Spinal cord (tissue), 10 donors: ENCODE measurements around the gene VPS37D. TPM values are rescaled to one million over a fixed set of nuclear protein-coding genes. Genes with fewer than 3 reads are reported as not detected.

ENCODE experiments used
- DNase-seq, 6 donors: peaks; one replicate each; pipeline versions ENCODE4 v3.0.0 to v3.0.0-alpha.2; 2013 to 2015; ENCODE audit warnings: low spot score in 6 of 6, low read depth in 4 of 6
- H3K27ac ChIP-seq: one replicate; pipeline ENCODE4 v1.5.1; 2013; ENCODE audit warnings: low read depth, low read length, control low read depth
- H3K27me3 ChIP-seq: one replicate; pipeline ENCODE4 v1.6.1; 2013; ENCODE audit warnings: low read length; ENCODE audit not compliant: control insufficient read depth, insufficient read depth
- H3K36me3 ChIP-seq: one replicate; pipeline ENCODE4 v1.6.1; 2013; ENCODE audit warnings: low read length; ENCODE audit not compliant: control insufficient read depth, insufficient read depth
- H3K4me1 ChIP-seq: one replicate; pipeline ENCODE4 v1.6.1; 2013; ENCODE audit warnings: low read length; ENCODE audit not compliant: control insufficient read depth, insufficient read depth
- H3K4me3 ChIP-seq: one replicate; pipeline ENCODE4 v1.5.1; 2013; ENCODE audit warnings: low read depth, low read length, control low read depth
- H3K9me3 ChIP-seq: one replicate; pipeline ENCODE4 v1.6.1; 2013; ENCODE audit warnings: low read length; ENCODE audit not compliant: control insufficient read depth, insufficient read depth
- WGBS: methylation state at CpG from one replicate; pipeline ENCODE4 v1.1.5; 2013; ENCODE audit warnings: missing lambda C conversion rate; ENCODE audit not compliant: insufficient coverage; 5-methylcytosine and 5-hydroxymethylcytosine counted together
- polyA plus RNA-seq, 2 donors: library from polyadenylated mRNA; unstranded; fragments of 120-200 nt; gene quantifications; one replicate each; pipeline ENCODE4 v1.2.1, GENCODE V29; 2013; ENCODE audit not compliant: insufficient read length in 2 of 2
- total RNA-seq, 2 donors: library from RNA; depleted of rRNA in 1 of 2; stranded (reverse); fragments of 120-200 nt in 1 of 2; fragments of >200 nt in 1 of 2; gene quantifications; one replicate each; pipeline versions ENCODE4 v1.2.3 to v1.2.4, GENCODE V29; 2013 to 2014
- donor health status: healthy.

The VPS37D gene
- total and polyA plus RNA-seq, 4 donors, result 8.9 to 29.2 (median 21.0) TPM

GRCh38 chr7:73685311-73685710 lies 17.7 kb downstream of the VPS37D start:
- peaks cover 48% of the 10 kb centered on the region for H3K36me3 ChIP-seq
- no peaks in the 10 kb centered on the region for H3K27me3 ChIP-seq
- WGBS, result 97% methylated on average over 17 of the region's 18 CpGs
- peaks cover 39% of the 10 kb centered on the region for H3K4me1 ChIP-seq
- DNase-seq, result no peak
- H3K4me3 ChIP-seq, result no peak overlapping the region
- no peaks in the 10 kb centered on the region for H3K9me3 ChIP-seq
- no peak overlapping the region for H3K27ac ChIP-seq

GRCh38 chr7:73688288-73688687 lies 20.7 kb downstream of the VPS37D start:
- WGBS, result 97% methylated on average over 6 of the region's 8 CpGs
- Histone ChIP-seq H3K36me3 (peaks cover 62% of the 10 kb centered on the region), H3K4me3 (no peak overlapping the region)

GRCh38 chr7:73690646-73691045 lies 23.0 kb downstream of the VPS37D start:
- H3K4me3 ChIP-seq, result no peak overlapping the region
- WGBS, result 89% methylated on average over 5 of the region's 7 CpGs

More at GRCh38 chr7:73688288-73688687, 20.7 kb downstream of the VPS37D start:
- no peak overlapping the region for H3K27ac ChIP-seq
- H3K27me3 ChIP-seq, result no peaks in the 10 kb centered on the region
- H3K9me3 ChIP-seq, result no peaks in the 10 kb centered on the region
- DNase-seq, result no peak
- H3K4me1 ChIP-seq, result peaks cover 16% of the 10 kb centered on the region

GRCh38 chr7:73696372-73696771 lies 28.7 kb downstream of the VPS37D start:
- H3K27ac ChIP-seq, result no peak overlapping the region
- WGBS, result no CpG with 5 or more reads among the region's 4 CpGs
- H3K27me3 ChIP-seq, result no peaks in the 10 kb centered on the region
- no peaks in the 10 kb centered on the region for H3K4me1 ChIP-seq
- H3K36me3 ChIP-seq, result peaks cover 86% of the 10 kb centered on the region
- no peak overlapping the region for H3K4me3 ChIP-seq
- no peaks in the 10 kb centered on the region for H3K9me3 ChIP-seq
- no peak for DNase-seq

More at GRCh38 chr7:73690646-73691045, 23.0 kb downstream of the VPS37D start:
- H3K36me3 ChIP-seq, result peaks cover 81% of the 10 kb centered on the region
- no peaks in the 10 kb centered on the region for H3K27me3 ChIP-seq
- H3K9me3 ChIP-seq, result no peaks in the 10 kb centered on the region
- no peak for DNase-seq
- H3K4me1 ChIP-seq, result no peaks in the 10 kb centered on the region
- H3K27ac ChIP-seq, result no peak overlapping the region

- no peaks in the 10 kb centered on the region for H3K9me3 ChIP-seq
- no peaks in the 10 kb centered on the region for H3K4me1 ChIP-seq
- no peak overlapping the region for H3K4me3 ChIP-seq
- WGBS, result 93% methylated on average over 6 of the region's 7 CpGs
- no peak overlapping the region for H3K27ac ChIP-seq
- no peak for DNase-seq
- H3K36me3 ChIP-seq, result peaks cover 95% of the 10 kb centered on the region
- no peaks in the 10 kb centered on the region for H3K27me3 ChIP-seq
Observed at GRCh38 chr7:73698410-73698809, 30.8 kb downstream of the VPS37D start.

GRCh38 chr7:73699370-73700068 lies 31.9 kb downstream of the VPS37D start:
- H3K36me3 ChIP-seq, result peaks cover 93% of the 10 kb centered on the region
- H3K4me3 ChIP-seq, result no peak overlapping the region
- H3K27ac ChIP-seq, result no peak overlapping the region
- no peak for DNase-seq
- no peaks in the 10 kb centered on the region for H3K27me3 ChIP-seq
- 80% methylated on average over 12 of the region's 15 CpGs for WGBS
- H3K9me3 ChIP-seq, result no peaks in the 10 kb centered on the region
- H3K4me1 ChIP-seq, result peaks cover 6% of the 10 kb centered on the region

GRCh38 chr7:73700069-73700423 lies 32.4 kb downstream of the VPS37D start:
- no peaks in the 10 kb centered on the region for H3K9me3 ChIP-seq
- WGBS, result 93% methylated on average over 8 of the region's 14 CpGs
- DNase-seq, result no peak
- no peak overlapping the region for H3K27ac ChIP-seq
- H3K36me3 ChIP-seq, result peaks cover 93% of the 10 kb centered on the region
- H3K4me3 ChIP-seq, result no peak overlapping the region
- H3K27me3 ChIP-seq, result no peaks in the 10 kb centered on the region
- H3K4me1 ChIP-seq, result peaks cover 11% of the 10 kb centered on the region

- Histone ChIP-seq H3K4me3 (no peak overlapping the region), H3K36me3 (peaks cover 93% of the 10 kb centered on the region), H3K27ac (no peak overlapping the region), H3K4me1 (peaks cover 11% of the 10 kb centered on the region), H3K27me3 (no peaks in the 10 kb centered on the region), H3K9me3 (no peaks in the 10 kb centered on the region)
- WGBS, result 96% methylated on average over 13 of the region's 15 CpGs
- DNase-seq, result no peak
Observed at GRCh38 chr7:73700581-73701134, 33.0 kb downstream of the VPS37D start.

GRCh38 chr7:73701357-73701995 lies 33.8 kb downstream of the VPS37D start:
- H3K36me3 ChIP-seq, result peaks cover 96% of the 10 kb centered on the region

GRCh38 chr7:73702226-73702625 lies 34.6 kb downstream of the VPS37D start:
- H3K27ac ChIP-seq, result no peak overlapping the region
- peaks cover 96% of the 10 kb centered on the region for H3K36me3 ChIP-seq
- H3K9me3 ChIP-seq, result no peaks in the 10 kb centered on the region
- 79% methylated on average over 8 of the region's 8 CpGs for WGBS
- H3K27me3 ChIP-seq, result no peaks in the 10 kb centered on the region
- no peak overlapping the region for H3K4me3 ChIP-seq
- no peak for DNase-seq
- H3K4me1 ChIP-seq, result peaks cover 16% of the 10 kb centered on the region

More at GRCh38 chr7:73701357-73701995, 33.8 kb downstream of the VPS37D start:
- Histone ChIP-seq H3K27ac (no peak overlapping the region), H3K4me3 (no peak overlapping the region), H3K4me1 (peaks cover 11% of the 10 kb centered on the region), H3K9me3 (no peaks in the 10 kb centered on the region), H3K27me3 (no peaks in the 10 kb centered on the region)
- WGBS, result 78% methylated on average over 9 of the region's 13 CpGs
- peak in 2 of 6 donors; percentile 40 to 43 for DNase-seq
